A549 treated with dexamethasone at 1 μM for 4 hours (cell line): Measurements from ENCODE around the gene TNFSF8. TPM values are rescaled to one million over a fixed set of nuclear protein-coding genes. Genes with fewer than 3 reads are reported as not detected.

Experiments used
- total RNA-seq: library from RNA; stranded (reverse); fragments of 200-300 nt; extraction: Qiagen RNA extraction; gene quantifications from 5 replicates; pipeline ENCODE4 v1.2.3, GENCODE V29; 2022

TNFSF8 gene
- total RNA-seq = not detected in 5 replicates

GRCh38 chr9:114930056-114930812 lies at the start of gene TNFSF8:
TSS of gene TNFSF8 (minus strand) at chr9:114930591. CDS start at chr9:114930303, 288 bp downstream.

Other genes with a start within 250 kb of the TNFSF8 start
- not detected in 5 replicates for gene TEX48, start 248.4 kb downstream of the TNFSF8 start, total RNA-seq
- 0.06 to 0.11 TPM (median 0.07 TPM) in 5 replicates for gene TNFSF15, start 124.6 kb downstream of the TNFSF8 start, total RNA-seq
- gene TNC, start 187.6 kb upstream of the TNFSF8 start, total RNA-seq = 0.58 to 1.1 TPM (median 1.1 TPM) in 5 replicates